WERI-Rb-1 (cell line): ENCODE results near the gene VGLL1.

Source experiments
- DNase-seq: peaks from one replicate; pipeline ENCODE4 v3.0.0-alpha.2; 2020
- H3K27ac ChIP-seq: fragments of 250-450 bp; sonication (Bioruptor Pico); 2 replicates; pipeline ENCODE4 v1.5.1; 2020; ENCODE audit warnings: mild to moderate bottlenecking, moderate library complexity
- H3K27me3 ChIP-seq: fragments of 250-450 bp; sonication (Bioruptor Pico); 2 replicates; pipeline ENCODE4 v1.5.1; 2021; ENCODE audit warnings: mild to moderate bottlenecking, low read depth, moderate library complexity; ENCODE audit not compliant: insufficient read depth, severe bottlenecking
- H3K36me3 ChIP-seq: fragments of 250-450 bp; sonication (Bioruptor Pico); 2 replicates; pipeline ENCODE4 v1.5.1; 2020; ENCODE audit warnings: mild to moderate bottlenecking, moderate library complexity
- H3K4me3 ChIP-seq: 2 replicates; pipeline ENCODE4 v1.5.1; 2011; ENCODE audit warnings: low read depth, mild to moderate bottlenecking, control low read depth, low read length
- H3K9me3 ChIP-seq: fragments of 250-450 bp; sonication (Bioruptor Pico); 2 replicates; pipeline ENCODE4 v1.5.1; 2021; ENCODE audit warnings: mild to moderate bottlenecking, moderate library complexity; ENCODE audit not compliant: severe bottlenecking
- TF ChIP-seq, protein P1 (sequence below): IDR thresholded peaks from 2 replicates; pipeline ENCODE4 v1.5.1; 2011; ENCODE audit warnings: low read depth, mild to moderate bottlenecking, control low read depth, inconsistent platforms, low read length

Gene VGLL1

GRCh38 chrX:136525738-136526606, 6.0 kb upstream of the VGLL1 start:
- no peak for DNase-seq
- Histone ChIP-seq H3K27me3 (peaks cover 48% of the 10 kb centered on the region), H3K9me3 (no peaks in the 10 kb centered on the region), H3K27ac (no peak overlapping the region), H3K36me3 (no peaks in the 10 kb centered on the region), H3K4me3 (no peak overlapping the region)
- TF ChIP-seq, protein P1, sequence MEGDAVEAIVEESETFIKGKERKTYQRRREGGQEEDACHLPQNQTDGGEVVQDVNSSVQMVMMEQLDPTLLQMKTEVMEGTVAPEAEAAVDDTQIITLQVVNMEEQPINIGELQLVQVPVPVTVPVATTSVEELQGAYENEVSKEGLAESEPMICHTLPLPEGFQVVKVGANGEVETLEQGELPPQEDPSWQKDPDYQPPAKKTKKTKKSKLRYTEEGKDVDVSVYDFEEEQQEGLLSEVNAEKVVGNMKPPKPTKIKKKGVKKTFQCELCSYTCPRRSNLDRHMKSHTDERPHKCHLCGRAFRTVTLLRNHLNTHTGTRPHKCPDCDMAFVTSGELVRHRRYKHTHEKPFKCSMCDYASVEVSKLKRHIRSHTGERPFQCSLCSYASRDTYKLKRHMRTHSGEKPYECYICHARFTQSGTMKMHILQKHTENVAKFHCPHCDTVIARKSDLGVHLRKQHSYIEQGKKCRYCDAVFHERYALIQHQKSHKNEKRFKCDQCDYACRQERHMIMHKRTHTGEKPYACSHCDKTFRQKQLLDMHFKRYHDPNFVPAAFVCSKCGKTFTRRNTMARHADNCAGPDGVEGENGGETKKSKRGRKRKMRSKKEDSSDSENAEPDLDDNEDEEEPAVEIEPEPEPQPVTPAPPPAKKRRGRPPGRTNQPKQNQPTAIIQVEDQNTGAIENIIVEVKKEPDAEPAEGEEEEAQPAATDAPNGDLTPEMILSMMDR = no peak

- TF ChIP-seq, protein P1 = no peak
- no peaks in the 10 kb centered on the region for H3K9me3 ChIP-seq
- no peaks in the 10 kb centered on the region for H3K36me3 ChIP-seq
- H3K27me3 ChIP-seq = peaks cover 50% of the 10 kb centered on the region
- H3K4me3 ChIP-seq = no peak overlapping the region
- no peak for DNase-seq
- H3K27ac ChIP-seq = no peak overlapping the region
These were observed 3.2 kb upstream of the VGLL1 start for GRCh38 chrX:136528645-136529315.

DNA sequence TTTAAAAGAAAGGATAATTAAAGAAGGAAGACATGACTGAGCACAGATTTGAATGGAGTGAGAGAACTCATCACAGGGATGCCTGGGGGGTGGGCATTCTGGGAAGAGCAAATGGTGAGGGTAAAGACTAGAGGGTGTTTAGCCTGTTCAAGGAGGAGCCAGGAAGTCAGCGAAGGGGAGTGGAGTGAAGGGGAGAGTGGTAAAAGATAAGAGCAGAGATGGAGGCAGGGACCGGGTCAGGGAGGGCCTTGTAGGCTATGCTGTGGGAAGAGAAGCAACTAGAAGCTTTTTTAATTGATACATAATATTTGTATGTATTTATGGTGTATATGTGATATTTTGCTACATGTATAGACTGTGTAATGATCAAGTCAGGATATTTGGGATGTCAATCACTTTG, 2.2 kb upstream of the VGLL1 start:
- DNase-seq = no peak
- Histone ChIP-seq H3K27me3 (peaks cover 48% of the 10 kb centered on the region), H3K36me3 (no peaks in the 10 kb centered on the region), H3K27ac (no peak overlapping the region), H3K4me3 (no peak overlapping the region), H3K9me3 (no peaks in the 10 kb centered on the region)
- TF ChIP-seq, protein P1 = no peak

DNA sequence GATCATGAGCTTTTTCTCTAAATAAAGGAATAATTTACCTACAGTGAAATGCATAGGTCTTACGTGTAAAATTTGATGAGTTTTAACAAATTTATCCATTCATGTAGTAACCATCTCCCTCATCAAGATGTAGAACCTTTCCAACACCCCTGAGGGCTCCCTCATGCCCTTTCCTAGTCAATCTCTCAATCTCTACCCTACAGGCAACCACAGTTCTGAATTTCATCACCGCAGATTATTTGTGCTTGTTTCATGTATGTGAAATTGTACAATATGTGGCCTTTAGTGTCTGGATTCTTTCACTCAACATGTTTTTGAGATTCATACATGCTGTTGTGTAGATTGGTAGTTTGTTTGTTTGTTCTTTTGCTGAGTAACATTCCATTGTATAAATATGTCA, 2.1 kb downstream of the VGLL1 start:
- TF ChIP-seq, protein P1 = no peak
- H3K9me3 ChIP-seq = no peaks in the 10 kb centered on the region
- DNase-seq = no peak
- peaks cover 65% of the 10 kb centered on the region for H3K27me3 ChIP-seq
- H3K36me3 ChIP-seq = no peaks in the 10 kb centered on the region
- no peak overlapping the region for H3K4me3 ChIP-seq
- H3K27ac ChIP-seq = no peak overlapping the region

DNA sequence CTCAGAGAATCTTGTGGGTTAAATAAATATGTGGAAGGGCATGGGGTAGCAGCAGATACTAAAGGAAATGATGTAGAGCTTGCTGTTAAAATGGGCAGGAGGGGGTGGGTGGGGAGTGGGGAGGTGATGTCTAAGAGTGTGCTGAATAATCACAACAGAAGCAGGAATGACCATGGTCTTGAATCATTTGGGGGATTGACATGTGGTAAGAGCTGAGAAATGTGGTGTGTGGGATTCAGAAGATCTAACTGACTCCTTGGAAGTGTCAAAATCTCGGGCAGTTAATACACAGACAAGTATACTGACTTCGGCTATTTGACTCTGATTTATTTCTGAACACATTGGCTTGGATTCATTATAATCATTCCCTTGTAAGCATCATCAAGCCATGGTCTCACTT, 6.8 kb downstream of the VGLL1 start:
- no peak for DNase-seq
- H3K4me3 ChIP-seq = no peak overlapping the region
- no peaks in the 10 kb centered on the region for H3K9me3 ChIP-seq
- H3K27me3 ChIP-seq = peaks cover 67% of the 10 kb centered on the region
- TF ChIP-seq, protein P1 = no peak
- H3K36me3 ChIP-seq = no peaks in the 10 kb centered on the region
- no peak overlapping the region for H3K27ac ChIP-seq
